ENCODE measurements around the gene PEX14.
"Not testable (repeated sequence)": the region's sequence is repeated elsewhere in the genome, so short reads cannot be mapped to it uniquely, and the experiment has no call there.

PEX14 gene

GRCh38 chr1:10502206-10502605 lies 27.5 kb downstream of the PEX14 start:
- Histone ChIP-seq H3K27me3 (ENCODE audit: insufficient read depth, low read depth, severe bottlenecking) (no peaks in the 10 kb centered on the region), H3K27ac (no peak overlapping the region), H3K4me3 (ENCODE audit: low read depth, low read length) (no peak overlapping the region), H3K9me3 (ENCODE audit: severe bottlenecking) (no peaks in the 10 kb centered on the region), H3K36me3 (no peaks in the 10 kb centered on the region; the same call in 1 of the 2 replicates)
- no peak for DNase-seq
- TF ChIP-seq CTCF (IDR thresholded peaks at IDR 0.05; ENCODE audit: low read depth, low read length), result no peak

GRCh38 chr1:10504249-10504648 lies 29.5 kb downstream of the PEX14 start:
- no peak overlapping the region for H3K27ac ChIP-seq
- no peak for TF ChIP-seq CTCF (IDR thresholded peaks at IDR 0.05; ENCODE audit: low read depth, low read length)
- no peaks in the 10 kb centered on the region for H3K36me3 ChIP-seq

GRCh38 chr1:10506046-10506676 lies 31.4 kb downstream of the PEX14 start:
- H3K27me3 ChIP-seq (ENCODE audit: insufficient read depth, low read depth, severe bottlenecking); H3K36me3 ChIP-seq; H3K9me3 ChIP-seq (ENCODE audit: severe bottlenecking); DNase-seq; H3K4me3 ChIP-seq (ENCODE audit: low read depth, low read length); H3K27ac ChIP-seq: not testable (repeated sequence)

More at GRCh38 chr1:10504249-10504648, 29.5 kb downstream of the PEX14 start:
- H3K9me3 ChIP-seq (ENCODE audit: severe bottlenecking), result no peaks in the 10 kb centered on the region
- DNase-seq, result no peak
- no peak overlapping the region for H3K4me3 ChIP-seq (ENCODE audit: low read depth, low read length)
- H3K27me3 ChIP-seq (ENCODE audit: insufficient read depth, low read depth, severe bottlenecking), result no peaks in the 10 kb centered on the region

DNA sequence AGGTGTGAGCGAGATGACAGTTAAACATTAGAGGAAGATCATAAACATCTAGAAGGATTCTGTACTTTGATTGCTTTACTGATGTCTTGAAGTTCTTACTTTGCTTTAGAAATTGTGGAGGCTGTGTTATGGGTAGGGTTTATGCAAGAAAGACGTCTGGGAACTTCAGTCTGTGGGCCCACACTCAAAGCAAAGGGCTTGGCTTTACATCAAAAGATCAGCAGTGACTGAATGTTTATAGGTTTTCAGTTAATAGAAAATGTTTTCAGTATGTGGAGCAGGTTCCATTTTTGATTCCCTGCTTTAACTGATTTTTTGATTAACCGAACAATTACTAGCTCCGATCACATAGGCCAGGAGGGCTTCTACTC lies 31.9 kb downstream of the PEX14 start:
- Histone ChIP-seq H3K27me3 (ENCODE audit: insufficient read depth, low read depth, severe bottlenecking) (no peaks in the 10 kb centered on the region), H3K9me3 (ENCODE audit: severe bottlenecking) (no peaks in the 10 kb centered on the region), H3K27ac (no peak overlapping the region), H3K4me3 (ENCODE audit: low read depth, low read length) (no peak overlapping the region), H3K36me3 (no peaks in the 10 kb centered on the region)
- TF ChIP-seq CTCF (IDR thresholded peaks at IDR 0.05; ENCODE audit: low read depth, low read length), result no peak
- DNase-seq, result no peak

DNA sequence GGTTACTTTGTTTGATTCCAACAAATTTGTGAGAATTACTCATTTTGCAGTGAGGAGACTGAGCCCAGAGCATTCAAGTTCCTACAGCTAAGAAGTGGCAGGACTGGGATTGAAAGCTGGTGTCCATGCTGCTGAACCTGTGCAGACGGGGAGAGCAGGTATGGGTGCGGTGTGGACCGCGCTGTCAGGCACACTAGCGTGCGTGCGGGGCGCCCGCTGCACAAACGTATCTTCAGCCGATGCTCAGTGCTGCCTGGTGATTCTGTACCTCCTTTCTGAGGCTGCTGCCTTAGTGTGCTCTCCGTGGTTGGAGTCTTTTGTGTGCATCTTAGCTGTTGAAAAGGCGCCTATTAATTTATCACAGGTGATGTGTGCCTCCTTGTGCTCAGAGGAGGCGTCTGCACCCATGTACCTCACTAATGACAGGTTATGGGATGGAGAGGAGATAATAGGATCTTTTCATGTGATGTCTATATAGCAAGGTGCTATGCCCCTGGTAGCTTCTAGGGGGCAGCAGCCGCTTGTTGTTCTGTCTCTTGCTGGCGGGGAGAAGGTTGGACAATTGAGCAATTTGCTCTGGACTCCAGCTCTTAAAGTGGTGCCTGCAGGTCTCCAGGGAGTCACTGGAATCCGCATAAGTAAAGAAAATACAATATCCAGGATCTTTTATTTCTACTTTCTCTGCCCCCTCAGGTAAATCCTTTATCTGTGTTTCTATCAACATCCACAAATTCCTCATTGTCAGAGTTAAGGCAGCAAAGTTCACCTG lies 32.5 kb downstream of the PEX14 start:
- Histone ChIP-seq H3K27me3 (ENCODE audit: insufficient read depth, low read depth, severe bottlenecking) (no peaks in the 10 kb centered on the region), H3K4me3 (ENCODE audit: low read depth, low read length) (no peak overlapping the region), H3K9me3 (ENCODE audit: severe bottlenecking) (no peaks in the 10 kb centered on the region), H3K27ac (no peak overlapping the region), H3K36me3 (no peaks in the 10 kb centered on the region)
- TF ChIP-seq CTCF (IDR thresholded peaks at IDR 0.05; ENCODE audit: low read depth, low read length), result peak; percentile 85
- DNase-seq, result peak; percentile 76

GRCh38 chr1:10508511-10508951 lies 33.8 kb downstream of the PEX14 start:
- TF ChIP-seq CTCF (IDR thresholded peaks at IDR 0.05; ENCODE audit: low read depth, low read length), result no peak
- Histone ChIP-seq H3K27ac (no peak overlapping the region), H3K9me3 (ENCODE audit: severe bottlenecking) (no peaks in the 10 kb centered on the region), H3K4me3 (ENCODE audit: low read depth, low read length) (no peak overlapping the region), H3K36me3 (no peaks in the 10 kb centered on the region), H3K27me3 (ENCODE audit: insufficient read depth, low read depth, severe bottlenecking) (no peaks in the 10 kb centered on the region)
- peak; percentile 44 for DNase-seq
